ENCODE results near the gene USP5. TPM values are rescaled to one million over a fixed set of nuclear protein-coding genes. Genes with fewer than 3 reads are reported as not detected.
A peak's percentile ranks its signal among the peaks of the same experiment; 100 is the strongest.

USP5 gene
- total RNA-seq, 1 experiment from 2014 or later, result 158 TPM

- TF ChIP-seq E2F1 (CRISPR knock-in tag; IDR thresholded peaks at IDR 0.05) (0 out of 2 replicates have a peak, but pooled peaks have one; percentile 28), SMAD4 (CRISPR knock-in tag; IDR thresholded peaks at IDR 0.05) (no peak), SP1 (CRISPR knock-in tag; conservative IDR thresholded peaks at IDR 0.05) (peak; percentile 97), CBFB (CRISPR knock-in tag; IDR thresholded peaks at IDR 0.05; ENCODE audit: low read depth) (0 out of 2 replicates have a peak, but pooled peaks have one; percentile 65), FOXJ3 (CRISPR knock-in tag; IDR thresholded peaks at IDR 0.05; ENCODE audit: borderline replicate concordance) (no peak), OVOL2 (CRISPR knock-in tag; IDR thresholded peaks at IDR 0.05; ENCODE audit: borderline replicate concordance) (no peak), HMGXB4 (CRISPR knock-in tag; IDR thresholded peaks at IDR 0.05) (peak; percentile 86), CREM (CRISPR knock-in tag; IDR thresholded peaks at IDR 0.05) (peak; percentile 72; the same call in 1 of the 2 replicates), AR (CRISPR knock-in tag; IDR thresholded peaks at IDR 0.05) (no peak), USF2 (CRISPR knock-in tag; IDR thresholded peaks at IDR 0.05) (peak; percentile 99), CREB1 (CRISPR knock-in tag; IDR thresholded peaks at IDR 0.05) (no peak), E2F5 (CRISPR knock-in tag; IDR thresholded peaks at IDR 0.05) (peak; percentile 98), E2F4 (CRISPR knock-in tag; IDR thresholded peaks at IDR 0.05; ENCODE audit: borderline replicate concordance, low read depth) (no peak), ZNF512 (CRISPR knock-in tag; IDR thresholded peaks at IDR 0.05; ENCODE audit: borderline replicate concordance) (no peak), ZNF219 (CRISPR knock-in tag; IDR thresholded peaks at IDR 0.05; ENCODE audit: borderline replicate concordance) (no peak), FOXK1 (CRISPR knock-in tag; IDR thresholded peaks at IDR 0.05) (peak; percentile 77), ZBTB21 (CRISPR knock-in tag; IDR thresholded peaks at IDR 0.05; ENCODE audit: borderline replicate concordance) (peak; percentile 85; the same call in 1 of the 2 replicates), AFF4 (CRISPR knock-in tag; IDR thresholded peaks at IDR 0.05; ENCODE audit: borderline replicate concordance) (peak; percentile 80; the same call in 1 of the 2 replicates), ZNF671 (CRISPR knock-in tag; IDR thresholded peaks at IDR 0.05) (no peak), RORB (CRISPR knock-in tag; IDR thresholded peaks at IDR 0.05) (no peak), ATF1 (CRISPR knock-in tag; IDR thresholded peaks at IDR 0.05) (no peak), ZNF121 (CRISPR knock-in tag; IDR thresholded peaks at IDR 0.05) (no peak), GTF2I (CRISPR knock-in tag; conservative IDR thresholded peaks at IDR 0.05) (no peak), TEAD1 (CRISPR knock-in tag; IDR thresholded peaks at IDR 0.05) (peak; percentile 46; the same call in 1 of the 2 replicates)
These were observed 39.1 kb downstream of the USP5 start (continued) for GRCh38 chr12:6890789-6891645.

Data from WTC11 (cell line).